HepG2 (cell line): ENCODE measurements around the gene CDC25C. TPM values are rescaled to one million over a fixed set of nuclear protein-coding genes. Genes with fewer than 3 reads are reported as not detected.

Experiments used
- ATAC-seq: fragments of 200-7000 bp; cut with Tn5 transposase; 3 replicates; pipeline ENCODE4 v1.9.1; 2020; ENCODE audit warnings: mild to moderate bottlenecking, moderate library complexity
- BruUV-seq: library from RNA; stranded (reverse); fragments of 400-500 nt; replicated peaks from 2 replicates; lab custom pipeline; 2021; lab: Mats Ljungman, UMichigan
- CTCF ChIA-PET: fragments of 300-600 bp; formaldehyde crosslinking; extraction: SDS; loops from one replicate; lab custom pipeline; 2021; ENCODE audit warnings: low total read pairs, inconsistent platforms, low intra/inter-chr PET ratio; lab: Yijun Ruan, JAX
- POLR2A ChIA-PET: fragments of 350-600 bp; sonication (Branson Sonifier 250); formaldehyde crosslinking; loops from one replicate; lab custom pipeline; 2020; ENCODE audit warnings: antibody characterized with exemption, inconsistent platforms; lab: Yijun Ruan, JAX
- DNase-seq: peaks from one replicate; pipeline ENCODE4 v3.0.0-alpha.2; 2015; ENCODE audit warnings: low spot score
- FAIRE-seq: peaks from 3 replicates; lab custom pipeline; 2011; peaks lifted over from hg19 to GRCh38; lab: Jason Lieb, UNC
- H2AFZ ChIP-seq: one replicate; pipeline ENCODE4 v1.6.1; 2011; ENCODE audit warnings: low read length, inconsistent platforms
- H3K27ac ChIP-seq: fragments of 300-600 bp; 3 replicates; pipeline ENCODE4 v1.8.0; 2011; ENCODE audit warnings: mixed run types, mild to moderate bottlenecking, mixed read lengths, low read length, inconsistent platforms; ENCODE audit not compliant: insufficient read depth; ENCODE audit errors: extremely low read length
- H3K27me3 ChIP-seq, 2 experiments: fragments of 200-600 bp in 1 of 2; 2 replicates in 1 of 2; 3 replicates in 1 of 2; pipeline versions ENCODE4 v1.6.0 to v1.8.0; 2011; ENCODE audit warnings: low read length in 2 of 2, mild to moderate bottlenecking in 2 of 2, moderate library complexity in 2 of 2, inconsistent platforms in 1 of 2; ENCODE audit not compliant: insufficient read depth in 2 of 2, control insufficient read depth in 1 of 2
- H3K36me3 ChIP-seq, 2 experiments: fragments of 200-600 bp in 1 of 2; replicated peaks in 1 of 2; 2 replicates in 1 of 2; 3 replicates in 1 of 2; pipeline versions ENCODE4 v1.5.1 to v1.8.0; 2011; ENCODE audit warnings: low read length in 2 of 2, inconsistent platforms in 1 of 2; ENCODE audit not compliant: insufficient read depth in 2 of 2, control insufficient read depth in 1 of 2
- H3K4me1 ChIP-seq: 2 replicates; pipeline ENCODE4 v1.5.1; 2012; ENCODE audit warnings: low read length, inconsistent platforms; ENCODE audit not compliant: insufficient read depth
- H3K4me2 ChIP-seq: 2 replicates; pipeline ENCODE4 v1.6.0; 2011; ENCODE audit warnings: low read depth, low read length, inconsistent platforms
- H3K4me3 ChIP-seq, 3 experiments: fragments of 200-600 bp in 1 of 3; sonication (generic), shearing (Covaris generic) in 1 of 3; replicated peaks in 1 of 3; 2 replicates each; pipeline ENCODE4 v1.5.1; 2011 to 2016; ENCODE audit warnings: low read length in 3 of 3, inconsistent platforms in 2 of 3, low read depth in 2 of 3, mild to moderate bottlenecking in 2 of 3, control low read depth in 1 of 3, mixed read lengths in 1 of 3; ENCODE audit not compliant: insufficient read depth in 1 of 3
- H3K79me2 ChIP-seq: one replicate; pipeline ENCODE4 v1.6.1; 2011; ENCODE audit warnings: low read length, inconsistent platforms; ENCODE audit not compliant: insufficient read depth
- H3K9ac ChIP-seq: 2 replicates; pipeline ENCODE4 v1.6.0; 2011; ENCODE audit warnings: mild to moderate bottlenecking, low read depth, low read length, inconsistent platforms; ENCODE audit not compliant: insufficient read depth
- H3K9me3 ChIP-seq: 2 replicates; pipeline ENCODE4 v1.5.1; 2012; ENCODE audit warnings: mild to moderate bottlenecking, low read length
- H4K20me1 ChIP-seq: 2 replicates; pipeline ENCODE4 v1.6.0; 2011; ENCODE audit warnings: inconsistent platforms, mild to moderate bottlenecking, low read length, moderate library complexity; ENCODE audit not compliant: insufficient read depth
- HNRNPLL ChIP-seq: fragments of 200-400 bp; formaldehyde crosslinking; IDR thresholded peaks from 2 replicates; pipeline ENCODE4 v1.6.1; 2017; ENCODE audit warnings: mild to moderate bottlenecking, low read depth, low read length; ENCODE audit not compliant: poor library complexity, severe bottlenecking
- MXD4 ChIP-seq: IDR thresholded peaks from 2 replicates; pipeline ENCODE4 v1.6.1; 2016; ENCODE audit warnings: mild to moderate bottlenecking, missing biosample characterization, missing genetic modification reagents
- ONECUT2 ChIP-seq: sonication (generic); formaldehyde crosslinking; IDR thresholded peaks from 2 replicates; pipeline ENCODE4 v1.4.0; 2020; ENCODE audit warnings: missing genetic modification reagents
- PAF1 ChIP-seq: IDR thresholded peaks from 2 replicates; pipeline ENCODE4 v1.6.1; 2016; ENCODE audit warnings: missing genetic modification reagents, missing compliant biosample characterization
- SRF ChIP-seq: IDR thresholded peaks from 2 replicates; pipeline ENCODE4 v1.6.1; 2011; ENCODE audit warnings: mild to moderate bottlenecking, low read depth, low read length, moderate library complexity
- ZBTB20 ChIP-seq: sonication (generic); formaldehyde crosslinking; IDR thresholded peaks from 2 replicates; pipeline ENCODE4 v1.8.1; 2023; ENCODE audit warnings: missing genetic modification reagents, low read depth, mild to moderate bottlenecking, borderline replicate concordance
- ZFYVE20 ChIP-seq: sonication (generic); formaldehyde crosslinking; IDR thresholded peaks from 2 replicates; pipeline ENCODE4 v1.8.0; 2023; ENCODE audit warnings: low read depth, mild to moderate bottlenecking, moderate library complexity, missing genetic modification reagents, borderline replicate concordance
- ZNF160 ChIP-seq: sonication (generic); formaldehyde crosslinking; IDR thresholded peaks from 2 replicates; pipeline ENCODE4 v1.8.0; 2022; ENCODE audit warnings: mild to moderate bottlenecking, inconsistent platforms, missing genetic modification reagents
- ZNF205 ChIP-seq: IDR thresholded peaks from 2 replicates; pipeline ENCODE4 v1.6.1; 2018; ENCODE audit warnings: missing biosample characterization, missing genetic modification reagents
- ZNF235 ChIP-seq: sonication (generic); formaldehyde crosslinking; IDR thresholded peaks from 2 replicates; pipeline ENCODE4 v1.8.1; 2023; ENCODE audit warnings: mild to moderate bottlenecking, missing genetic modification reagents, borderline replicate concordance
- ZNF354B ChIP-seq: sonication (generic); formaldehyde crosslinking; IDR thresholded peaks from 2 replicates; pipeline ENCODE4 v1.8.0; 2022; ENCODE audit warnings: mild to moderate bottlenecking, missing genetic modification reagents
- ZNF496 ChIP-seq: sonication (generic); formaldehyde crosslinking; IDR thresholded peaks from 2 replicates; pipeline ENCODE4 v1.8.1; 2023; ENCODE audit warnings: mild to moderate bottlenecking, moderate library complexity, missing genetic modification reagents; ENCODE audit not compliant: insufficient replicate concordance
- ZNF549 ChIP-seq: sonication (generic); formaldehyde crosslinking; IDR thresholded peaks from 2 replicates; pipeline ENCODE4 v1.5.0; 2020; ENCODE audit warnings: missing genetic modification reagents
- ZNF746 ChIP-seq: sonication (generic); formaldehyde crosslinking; IDR thresholded peaks from 2 replicates; pipeline ENCODE4 v1.8.0; 2022; ENCODE audit warnings: mild to moderate bottlenecking, missing genetic modification reagents
- ZNF816 ChIP-seq: sonication (generic); formaldehyde crosslinking; IDR thresholded peaks from 2 replicates; pipeline ENCODE4 v1.8.0; 2022; ENCODE audit warnings: missing genetic modification reagents, mild to moderate bottlenecking, borderline replicate concordance
- ZNF839 ChIP-seq: sonication (generic); formaldehyde crosslinking; IDR thresholded peaks from 2 replicates; pipeline ENCODE4 v1.4.0; 2020; ENCODE audit warnings: missing genetic modification reagents, mild to moderate bottlenecking, borderline replicate concordance
- ZNF883 ChIP-seq: sonication (generic); formaldehyde crosslinking; IDR thresholded peaks from 2 replicates; pipeline ENCODE4 v1.5.1; 2020; ENCODE audit warnings: mild to moderate bottlenecking, missing genetic modification reagents; ENCODE audit errors: not compliant biosample characterization
- WGBS: methylation state at CpG from one replicate; pipeline ENCODE4 v1.1.6; 2017; ENCODE audit warnings: low lambda C conversion rate; 5-methylcytosine and 5-hydroxymethylcytosine counted together
- in situ Hi-C: cut with HindIII; loops from 2 replicates; pipeline ENCODE4 v1.10.0; 2017; ENCODE audit warnings: low pct_unique_long_range_greater_than_20kb; ENCODE audit not compliant: extremely low pct_ligation_motif_present
- intact Hi-C: fragments of 100-400 bp; cut with micrococcal nuclease; formaldehyde crosslinking; loops from one replicate; pipeline ENCODE4 v1.10.0; 2022; ENCODE audit not compliant: unreplicated experiment
- polyA plus RNA-seq, 8 experiments: library from polyadenylated mRNA; depleted of rRNA in 3 of 8; stranded (reverse) in 7 of 8; unstranded in 1 of 8; fragments of >200 nt; fragmentation: Illumina TruSeq in 4 of 8; extraction: Trizol in 4 of 8; gene quantifications; 2 replicates each; pipeline versions ENCODE4 v1.2.1 to v1.2.3, GENCODE V29; 2011 to 2016; ENCODE audit warnings: low read depth in 4 of 8, missing spikeins in 1 of 8, mixed read lengths in 1 of 8; ENCODE audit not compliant: insufficient read depth in 1 of 8
- total RNA-seq, 5 experiments: library from RNA; depleted of rRNA; stranded (reverse); fragments of >200 nt; fragmentation: Illumina TruSeq; extraction: Trizol; gene quantifications; 2 replicates each; pipeline ENCODE4 v1.2.3, GENCODE V29; 2016; ENCODE audit warnings: low read depth in 1 of 5
- TF ChIP-seq, protein P1 (sequence below): sonication (generic); formaldehyde crosslinking; IDR thresholded peaks from 2 replicates; pipeline ENCODE4 v1.4.0; 2020; ENCODE audit warnings: mild to moderate bottlenecking, missing genetic modification reagents

The CDC25C gene
- total and polyA plus RNA-seq, 2 of the 13 experiments (the other 11 are each of a cell fraction or from before 2014, with no cell fraction given): 17.7 to 27.6 TPM

DNA sequence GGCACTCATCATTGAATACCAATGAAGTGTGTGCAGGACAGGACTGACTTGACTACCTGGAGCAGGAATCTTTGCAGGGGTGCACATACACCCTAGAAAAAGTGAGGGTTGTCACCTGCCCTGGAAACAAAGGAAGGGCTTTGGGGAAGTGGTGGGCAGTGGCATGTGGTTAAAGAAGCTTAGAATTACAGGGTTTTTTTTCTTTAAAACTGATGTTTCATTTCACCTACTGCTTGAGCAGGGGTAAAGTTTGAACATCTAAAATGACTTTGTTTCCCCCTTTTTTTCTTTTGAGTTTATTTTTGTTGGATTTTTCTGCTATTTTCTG lies 18.9 kb upstream of the CDC25C start (continued):
- TF ChIP-seq SRF (no peak), ZNF839 (CRISPR knock-in tag) (no peak)

DNA sequence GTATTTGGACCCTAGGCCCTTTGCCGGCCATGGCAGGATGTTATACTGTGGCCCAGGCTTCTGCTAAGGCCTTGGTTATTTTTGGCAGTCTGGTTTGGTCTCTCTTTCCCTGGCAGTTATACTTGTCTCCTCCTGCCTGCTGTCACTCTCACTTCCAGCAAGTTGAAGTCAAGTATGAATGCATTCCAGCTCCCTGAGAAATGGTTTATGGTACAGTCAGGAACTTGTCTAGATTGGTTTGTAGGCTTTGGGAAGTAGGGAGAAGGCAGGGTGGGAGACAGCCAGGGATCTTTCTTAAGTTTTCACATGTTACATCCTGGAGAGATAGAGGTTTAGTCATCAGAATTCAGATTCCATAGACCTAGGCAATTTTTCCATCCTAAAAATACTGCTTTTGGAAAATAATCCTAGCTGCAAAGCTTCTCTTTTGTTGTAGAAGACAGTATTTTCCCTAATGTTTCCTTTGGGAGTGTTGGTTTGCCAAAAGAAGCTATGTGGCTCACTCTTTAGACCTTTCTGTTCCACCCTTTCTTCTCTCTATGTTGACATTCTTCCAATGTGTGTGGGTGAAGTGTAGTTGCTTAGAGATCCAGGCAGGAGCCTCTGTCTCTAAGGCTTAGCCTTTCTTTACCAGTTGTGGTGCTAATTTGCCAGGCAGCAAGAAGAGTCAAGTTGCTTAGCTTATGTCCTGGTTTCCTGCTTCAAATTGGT lies 18.4 kb upstream of the CDC25C start:
- H3K36me3 ChIP-seq: peaks cover 12 to 31% of the 10 kb centered on the region in 2 experiments
- intact Hi-C loops: loop anchor here (5.0 kb wide), 1 partner anchor 173 kb away; the partner anchor contains the start of genes BRD8 and KIF20A
- FAIRE-seq (no peak), DNase-seq (no peak), ATAC-seq (no peak)
- H3K4me3 ChIP-seq: no peak overlapping the region
- 86% methylated on average over 1 of the region's 1 CpG for WGBS
- H3K4me1 ChIP-seq: peaks cover 10% of the 10 kb centered on the region
- H2AFZ ChIP-seq: no peak overlapping the region
- ChIA-PET POLR2A (interaction anchor here (6.2 kb wide), 1 partner anchor 10 kb away, joined by 111 read pairs; the partner anchor contains the start of gene FAM53C), CTCF (no interaction called here)
- H3K4me2 ChIP-seq: no peak overlapping the region
- H3K9me3 ChIP-seq: no peaks in the 10 kb centered on the region
- in situ Hi-C loops: no loop called here
- no TSS peak for BruUV-seq
- peaks cover 20% of the 10 kb centered on the region for H3K79me2 ChIP-seq
- peaks cover 12% of the 10 kb centered on the region for H4K20me1 ChIP-seq
- H3K27ac ChIP-seq: no peak overlapping the region
- no peak overlapping the region for H3K9ac ChIP-seq
- H3K27me3 ChIP-seq: no peaks in the 10 kb centered on the region; a peak in 1 of 5 replicates
- TF ChIP-seq ZBTB20 (CRISPR knock-in tag): no peak
- no peak for TF ChIP-seq ZNF205
- TF ChIP-seq ZNF816 (CRISPR knock-in tag): no peak
- TF ChIP-seq ZNF549 (CRISPR knock-in tag): no peak
- TF ChIP-seq ZNF354B (CRISPR knock-in tag): no peak
- TF ChIP-seq ONECUT2 (CRISPR knock-in tag): no peak
- TF ChIP-seq ZFYVE20 (CRISPR knock-in tag): no peak
- no peak for TF ChIP-seq PAF1
- no peak for TF ChIP-seq ZNF883 (CRISPR knock-in tag)
- TF ChIP-seq MXD4 (CRISPR knock-in tag): no peak
- TF ChIP-seq ZNF496 (CRISPR knock-in tag): no peak
- no peak for TF ChIP-seq ZNF746
- TF ChIP-seq, protein P1, sequence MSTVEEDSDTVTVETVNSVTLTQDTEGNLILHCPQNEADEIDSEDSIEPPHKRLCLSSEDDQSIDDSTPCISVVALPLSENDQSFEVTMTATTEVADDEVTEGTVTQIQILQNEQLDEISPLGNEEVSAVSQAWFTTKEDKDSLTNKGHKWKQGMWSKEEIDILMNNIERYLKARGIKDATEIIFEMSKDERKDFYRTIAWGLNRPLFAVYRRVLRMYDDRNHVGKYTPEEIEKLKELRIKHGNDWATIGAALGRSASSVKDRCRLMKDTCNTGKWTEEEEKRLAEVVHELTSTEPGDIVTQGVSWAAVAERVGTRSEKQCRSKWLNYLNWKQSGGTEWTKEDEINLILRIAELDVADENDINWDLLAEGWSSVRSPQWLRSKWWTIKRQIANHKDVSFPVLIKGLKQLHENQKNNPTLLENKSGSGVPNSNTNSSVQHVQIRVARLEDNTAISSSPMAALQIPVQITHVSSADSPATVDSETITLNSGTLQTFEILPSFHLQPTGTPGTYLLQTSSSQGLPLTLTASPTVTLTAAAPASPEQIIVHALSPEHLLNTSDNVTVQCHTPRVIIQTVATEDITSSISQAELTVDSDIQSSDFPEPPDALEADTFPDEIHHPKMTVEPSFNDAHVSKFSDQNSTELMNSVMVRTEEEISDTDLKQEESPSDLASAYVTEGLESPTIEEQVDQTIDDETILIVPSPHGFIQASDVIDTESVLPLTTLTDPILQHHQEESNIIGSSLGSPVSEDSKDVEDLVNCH (CRISPR knock-in tag): no peak
- no peak for TF ChIP-seq ZNF160
- TF ChIP-seq ZNF235: no peak
- TF ChIP-seq HNRNPLL: no peak
